GM13977 (cell line): ENCODE results near the gene MSN.

Source experiments
- DNase-seq: peaks from one replicate; pipeline ENCODE4 v3.0.0; 2012; ENCODE audit warnings: low spot score
- CTCF ChIP-seq: IDR thresholded peaks from 2 replicates; pipeline ENCODE4 v1.5.1; 2012; ENCODE audit warnings: mild to moderate bottlenecking, control low read depth; ENCODE audit not compliant: insufficient read depth; ENCODE audit errors: extremely low read depth, missing control alignments
- in situ Hi-C: fragments of 300-500 bp; cut with MboI; formaldehyde crosslinking; loops from one replicate; pipeline ENCODE4 v1.12.0; 2022; ENCODE audit warnings: low sequenced_read_pairs, low pct_unique_long_range_greater_than_20kb, mixed read lengths, inconsistent platforms; ENCODE audit not compliant: unreplicated experiment

MSN gene

GRCh38 chrX:65707151-65707550 lies 39.7 kb downstream of the MSN start:
- no peak for DNase-seq
- no peak for TF ChIP-seq CTCF
- in situ Hi-C loops: no loop called here

GRCh38 chrX:65712005-65712806 lies 44.8 kb downstream of the MSN start:
- in situ Hi-C loops: loop anchor here (10.0 kb wide), 1 partner anchor 117 kb away; no protein-coding TSS in a partner anchor
- no peak for DNase-seq
- no peak for TF ChIP-seq CTCF

GRCh38 chrX:65718538-65718937 lies 51.1 kb downstream of the MSN start:
- DNase-seq: no peak

GRCh38 chrX:65720381-65720964 lies 53.0 kb downstream of the MSN start:
- no peak for DNase-seq
- in situ Hi-C loops: no loop called here
- no peak for TF ChIP-seq CTCF

More at GRCh38 chrX:65718538-65718937, 51.1 kb downstream of the MSN start:
- TF ChIP-seq CTCF: no peak
- in situ Hi-C loops: loop anchor here (10.0 kb wide), 1 partner anchor 124 kb away; no protein-coding TSS in a partner anchor

GRCh38 chrX:65723706-65724105 lies 56.3 kb downstream of the MSN start:
- in situ Hi-C loops: no loop called here
- TF ChIP-seq CTCF: no peak
- DNase-seq: peak; percentile 31

- no peak for TF ChIP-seq CTCF
- DNase-seq: no peak
- in situ Hi-C loops: loop anchor here (25.0 kb wide), 1 partner anchor 261 kb away; no protein-coding TSS in a partner anchor
Observed at GRCh38 chrX:65726715-65727114, 59.3 kb downstream of the MSN start.
